ENCODE results near the gene EYS.

- no peak for TF ChIP-seq EZH2 (IDR thresholded peaks at IDR 0.05; ENCODE audit: insufficient read depth, poor library complexity, severe bottlenecking)
- no peak for TF ChIP-seq EZH2phosphoT487 (IDR thresholded peaks at IDR 0.05; ENCODE audit: insufficient read depth, low read depth)
These were observed 1076.1 kb downstream of the EYS start for GRCh38 chr6:64630901-64631300.

Measured in GM23248 (cell line).